Fibroblast of skin of abdomen (primary cell): ENCODE measurements around the gene VPS18.

Experiments used
- DNase-seq: peaks from one replicate; pipeline ENCODE4 v3.0.0-alpha.2; 2013

VPS18 gene

GRCh38 chr15:40871749-40872617 lies 22.3 kb upstream of the VPS18 start:
- DNase-seq, result no peak

- DNase-seq, result no peak
Measured at GRCh38 chr15:40872791-40873693, 21.2 kb upstream of the VPS18 start.

GRCh38 chr15:40873694-40874561 lies 20.3 kb upstream of the VPS18 start, which contains the start of gene RHOV:
Gene RHOV, minus strand, starts transcription at chr15:40874234. Its CDS starts 95 bp downstream, at chr15:40874139.
- peak; percentile 36 for DNase-seq

GRCh38 chr15:40875991-40876730 lies 18.1 kb upstream of the VPS18 start:
- DNase-seq, result no peak

GRCh38 chr15:40877694-40878093 lies 16.6 kb upstream of the VPS18 start:
- DNase-seq, result peak; percentile 17

- no peak for DNase-seq
Measured at GRCh38 chr15:40878785-40879184, 15.5 kb upstream of the VPS18 start.

- no peak for DNase-seq
Measured at GRCh38 chr15:40879609-40880008, 14.6 kb upstream of the VPS18 start.

- DNase-seq, result no peak
Measured at GRCh38 chr15:40881351-40881750, 12.9 kb upstream of the VPS18 start.

GRCh38 chr15:40886586-40886985 lies 7.7 kb upstream of the VPS18 start:
- no peak for DNase-seq

- no peak for DNase-seq
Measured at GRCh38 chr15:40889112-40889511, 5.1 kb upstream of the VPS18 start.

GRCh38 chr15:40891138-40891537 lies 3.1 kb upstream of the VPS18 start:
- no peak for DNase-seq

GRCh38 chr15:40891810-40892446 lies 2.3 kb upstream of the VPS18 start:
- peak; percentile 33 for DNase-seq

- DNase-seq, result no peak
Measured at GRCh38 chr15:40892447-40893012, 1.7 kb upstream of the VPS18 start.

GRCh38 chr15:40893019-40893670 lies 1.1 kb upstream of the VPS18 start:
- no peak for DNase-seq

- DNase-seq, result peak; percentile 75
Measured at GRCh38 chr15:40894681-40895448, 615 bp downstream of the VPS18 start.

- DNase-seq, result no peak
Measured at GRCh38 chr15:40899536-40900207, 5.4 kb downstream of the VPS18 start.

- DNase-seq, result no peak
Measured at GRCh38 chr15:40900256-40901052, 6.2 kb downstream of the VPS18 start.

- DNase-seq, result no peak
Measured at GRCh38 chr15:40901053-40901443, 6.8 kb downstream of the VPS18 start.
